GM18907 (cell line): ENCODE results near the gene NDUFS1.
"Not testable (repeated sequence)": the region's sequence is repeated elsewhere in the genome, so short reads cannot be mapped to it uniquely, and the experiment has no call there.

Experiments used
- ATAC-seq: cut with Tn5 transposase; IDR thresholded peaks from one replicate; pipeline ENCODE4 v1.9.1; 2021; ENCODE audit warnings: mild to moderate bottlenecking, moderate library complexity; ENCODE audit not compliant: unreplicated experiment

Gene NDUFS1

GRCh38 chr2:206105541-206105940 is 53.7 kb downstream of the NDUFS1 start:
- no peak for ATAC-seq

GRCh38 chr2:206105038-206105437 is 54.2 kb downstream of the NDUFS1 start:
- no peak for ATAC-seq

- ATAC-seq = not testable (repeated sequence)
These were observed 60.4 kb downstream of the NDUFS1 start for GRCh38 chr2:206098872-206099271.

GRCh38 chr2:206098471-206098870 is 60.8 kb downstream of the NDUFS1 start:
- ATAC-seq = no peak

- peak; percentile 68 for ATAC-seq
These were observed 62.4 kb downstream of the NDUFS1 start for GRCh38 chr2:206096876-206097275.

GRCh38 chr2:206095536-206096332 is 63.5 kb downstream of the NDUFS1 start:
- no peak for ATAC-seq

GRCh38 chr2:206092297-206092696 is 66.9 kb downstream of the NDUFS1 start:
- ATAC-seq = no peak

GRCh38 chr2:206088248-206088647 is 71.0 kb downstream of the NDUFS1 start:
- ATAC-seq = no peak

- no peak for ATAC-seq
These were observed 72.4 kb downstream of the NDUFS1 start for GRCh38 chr2:206086716-206087350.

GRCh38 chr2:206085742-206086445 is 73.3 kb downstream of the NDUFS1 start, which contains the start of gene INO80D:
TSS of gene INO80D (minus strand) at chr2:206086174. CDS start at chr2:206063016, 23,158 bp downstream.
- ATAC-seq = peak; percentile 90

- ATAC-seq = peak; percentile 34
These were observed 74.1 kb downstream of the NDUFS1 start for GRCh38 chr2:206084870-206085741.

- no peak for ATAC-seq
These were observed 74.8 kb downstream of the NDUFS1 start for GRCh38 chr2:206084439-206084869.

- ATAC-seq = no peak
These were observed 75.4 kb downstream of the NDUFS1 start for GRCh38 chr2:206083602-206084438.

- no peak for ATAC-seq
These were observed 76.9 kb downstream of the NDUFS1 start for GRCh38 chr2:206082298-206082843.

GRCh38 chr2:206080927-206081326 is 78.3 kb downstream of the NDUFS1 start:
- ATAC-seq = no peak

GRCh38 chr2:206079699-206080465 is 79.4 kb downstream of the NDUFS1 start:
- no peak for ATAC-seq

- ATAC-seq = not testable (repeated sequence)
These were observed 81.4 kb downstream of the NDUFS1 start for GRCh38 chr2:206077879-206078278.

GRCh38 chr2:206075113-206075512 is 84.1 kb downstream of the NDUFS1 start:
- no peak for ATAC-seq

GRCh38 chr2:206071807-206072206 is 87.4 kb downstream of the NDUFS1 start:
- no peak for ATAC-seq
